Stimulated activated naive CD4-positive, alpha-beta T cell (primary cell): ENCODE data around the gene TMEM254.
A peak's percentile ranks its signal among the peaks of the same experiment; 100 is the strongest.
"Not testable (repeated sequence)": the region's sequence is repeated elsewhere in the genome, so short reads cannot be mapped to it uniquely, and the experiment has no call there.

Experiments used
- DNase-seq, 6 experiments: peaks; one replicate each; lab custom pipeline; 2025; lab: John Stamatoyannopoulos, UW

The TMEM254 gene, protein sequence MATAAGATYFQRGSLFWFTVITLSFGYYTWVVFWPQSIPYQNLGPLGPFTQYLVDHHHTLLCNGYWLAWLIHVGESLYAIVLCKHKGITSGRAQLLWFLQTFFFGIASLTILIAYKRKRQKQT

DNA sequence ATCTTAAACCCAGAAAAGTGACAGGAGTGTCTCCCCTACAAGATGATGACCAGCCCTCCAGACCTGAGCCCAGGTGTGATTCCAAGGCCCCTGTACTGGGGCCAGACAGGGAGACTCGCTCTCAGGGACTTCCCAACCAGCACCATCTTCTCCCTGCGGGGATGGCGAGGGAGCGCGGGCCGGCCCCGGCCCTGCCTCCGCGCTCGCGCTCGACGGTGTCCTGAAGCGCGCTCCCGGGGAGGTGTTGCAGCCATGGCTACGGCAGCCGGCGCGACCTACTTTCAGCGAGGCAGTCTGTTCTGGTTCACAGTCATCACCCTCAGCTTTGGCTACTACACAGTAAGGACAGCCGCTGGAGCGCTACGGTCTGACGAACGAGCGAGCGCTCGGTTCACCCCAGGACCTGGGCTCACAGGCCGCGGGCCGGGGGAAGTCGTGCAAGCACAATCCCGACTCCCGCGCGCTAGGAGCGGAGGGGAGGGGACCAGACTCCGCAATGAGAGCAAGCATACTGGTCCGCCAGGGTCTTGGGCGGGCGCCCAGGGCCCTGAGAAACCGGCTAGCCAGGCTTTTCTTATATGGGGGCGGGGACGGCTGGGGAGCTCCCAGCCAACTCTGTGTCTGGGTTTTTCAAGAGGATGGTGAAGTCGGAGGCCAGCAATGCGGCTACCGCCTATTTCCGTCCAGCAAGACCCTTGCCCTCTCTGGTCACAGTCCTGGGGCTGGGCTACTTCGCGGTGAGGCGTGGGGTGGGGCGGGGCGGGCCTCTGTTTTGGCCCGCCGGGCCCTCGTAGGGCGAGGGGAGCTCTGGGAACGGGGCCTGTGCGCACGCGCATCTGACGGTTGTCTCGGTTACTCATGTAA is at the start of gene TMEM254:
TSS of gene TMEM254 (plus strand) at position 218 of the 864 bp plus-strand sequence. CDS start at position 253, 35 bp downstream.
- peak; percentile 71 to 86 (median 74) for DNase-seq

DNA sequence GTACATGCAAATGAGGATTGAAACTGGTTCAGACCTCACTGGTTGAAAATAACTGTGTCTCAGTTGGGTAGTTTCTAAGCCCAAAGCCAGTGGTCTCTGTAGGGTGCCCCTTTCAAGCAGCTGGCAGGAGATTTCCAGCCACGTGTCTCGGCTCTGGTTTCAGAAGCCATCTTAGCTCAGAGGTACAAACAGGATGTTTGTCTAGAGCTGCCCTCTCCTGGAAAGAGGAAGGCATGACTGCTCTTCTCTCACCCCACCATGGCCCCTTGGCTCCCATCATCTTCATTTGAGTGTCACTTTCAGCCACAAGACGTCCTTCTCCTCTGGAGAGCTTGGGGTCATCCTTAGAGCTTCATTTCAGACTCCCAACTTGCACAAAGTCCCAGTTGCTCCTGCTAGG is 49.3 kb upstream of the TMEM254 start:
- not testable (repeated sequence) for DNase-seq

DNA sequence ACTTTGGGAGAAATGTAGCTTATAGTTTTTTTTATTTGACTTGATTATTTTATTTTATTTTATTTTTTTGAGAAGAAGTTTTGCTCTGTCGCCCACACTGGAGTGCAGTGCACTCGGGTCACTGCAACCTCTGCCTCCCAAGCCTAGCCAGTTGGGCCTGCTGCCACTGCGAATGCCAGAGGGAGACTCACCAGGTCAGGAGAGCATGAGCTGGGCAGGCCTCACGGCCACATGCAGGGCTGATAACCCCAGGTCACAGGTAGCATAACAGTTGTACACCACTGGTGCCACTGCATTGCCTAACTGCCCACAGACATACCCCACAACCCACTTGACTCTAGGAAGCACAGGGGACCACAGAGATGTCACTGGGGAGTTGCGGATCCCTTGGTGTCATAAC is 48.6 kb upstream of the TMEM254 start:
- not testable (repeated sequence) for DNase-seq

DNA sequence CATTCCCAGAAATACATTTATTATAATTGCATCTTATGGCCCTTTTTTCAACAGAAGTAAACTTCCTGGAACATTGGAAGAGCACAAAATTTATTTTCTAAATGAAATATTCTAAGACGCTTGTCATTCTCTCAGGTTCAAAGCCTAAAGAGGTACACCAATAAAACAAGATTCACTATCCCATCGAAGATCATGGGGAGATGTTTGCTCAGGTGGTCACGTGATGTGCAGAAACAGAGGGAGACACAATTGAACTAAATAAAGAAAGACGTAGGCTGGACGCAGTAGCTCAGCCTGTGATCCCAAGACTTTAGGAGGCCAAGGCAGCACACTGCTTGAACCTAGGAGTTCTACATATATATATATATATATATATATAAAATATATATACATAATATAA is 46.0 kb upstream of the TMEM254 start:
- no peak for DNase-seq

DNA sequence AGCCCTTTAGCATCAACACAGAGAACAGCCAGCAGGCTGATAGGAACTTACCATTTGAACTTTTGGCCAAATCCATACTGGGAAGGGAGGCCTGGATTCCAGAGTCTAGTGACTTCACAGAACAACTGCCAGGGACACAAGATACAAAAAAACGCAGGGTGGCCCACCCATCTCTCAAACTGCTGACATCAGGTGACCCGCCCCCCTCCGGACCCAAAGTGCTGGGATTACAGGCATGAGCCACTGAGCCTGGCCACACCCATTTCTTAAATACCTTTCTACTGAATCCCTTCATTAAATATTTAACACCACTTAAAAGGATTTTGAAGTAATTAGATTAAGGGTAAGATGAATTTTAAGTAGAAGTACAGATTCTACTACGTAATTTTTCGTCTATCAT is 43.7 kb upstream of the TMEM254 start:
- not testable (repeated sequence) for DNase-seq

DNA sequence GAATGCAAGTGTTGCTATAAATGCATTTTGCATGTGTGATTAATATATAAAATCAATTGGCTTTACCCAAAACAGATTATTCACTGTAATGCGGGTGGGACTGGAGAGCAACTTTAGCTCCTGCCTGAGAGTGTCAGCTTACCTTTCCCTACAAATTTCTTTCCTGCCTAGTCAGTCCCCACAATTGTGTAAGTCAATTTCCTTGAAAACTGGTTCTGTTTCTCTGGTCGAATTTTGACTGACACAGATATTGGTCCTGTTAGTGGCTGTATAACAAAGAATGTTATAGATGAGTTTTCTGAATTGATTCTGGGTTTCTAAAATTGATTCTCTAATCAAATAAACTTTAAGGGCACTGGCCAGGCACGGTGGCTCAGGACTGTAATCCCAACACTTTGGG is 43.0 kb upstream of the TMEM254 start:
- DNase-seq: not testable (repeated sequence)

DNA sequence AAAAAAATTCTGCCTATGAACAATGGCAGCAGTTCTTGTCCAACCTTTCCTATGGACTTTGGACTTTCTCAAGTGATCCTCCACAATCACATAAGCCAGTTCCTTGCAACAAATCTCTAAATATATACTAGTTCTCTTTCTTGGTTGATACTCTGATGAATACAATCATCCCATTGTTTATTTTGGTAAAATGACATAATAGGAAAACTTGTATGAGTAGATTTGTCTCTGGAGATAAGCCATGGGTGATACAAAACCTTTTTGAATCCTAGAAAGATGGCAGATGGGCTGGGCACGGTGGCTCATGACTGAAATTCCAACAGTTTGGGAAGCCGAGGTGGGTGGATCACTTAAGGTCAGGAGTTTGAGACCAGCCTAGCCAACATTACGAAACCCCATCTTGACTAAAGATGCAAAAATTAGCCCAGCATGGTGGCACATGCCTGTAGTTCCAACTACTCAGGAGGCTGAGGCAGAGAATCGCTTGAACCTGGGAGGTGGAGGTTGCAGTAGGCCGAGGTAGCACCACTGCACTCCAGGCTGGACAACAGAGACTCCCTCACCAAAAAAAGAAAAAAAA is 41.5 kb upstream of the TMEM254 start:
- not testable (repeated sequence) for DNase-seq

DNA sequence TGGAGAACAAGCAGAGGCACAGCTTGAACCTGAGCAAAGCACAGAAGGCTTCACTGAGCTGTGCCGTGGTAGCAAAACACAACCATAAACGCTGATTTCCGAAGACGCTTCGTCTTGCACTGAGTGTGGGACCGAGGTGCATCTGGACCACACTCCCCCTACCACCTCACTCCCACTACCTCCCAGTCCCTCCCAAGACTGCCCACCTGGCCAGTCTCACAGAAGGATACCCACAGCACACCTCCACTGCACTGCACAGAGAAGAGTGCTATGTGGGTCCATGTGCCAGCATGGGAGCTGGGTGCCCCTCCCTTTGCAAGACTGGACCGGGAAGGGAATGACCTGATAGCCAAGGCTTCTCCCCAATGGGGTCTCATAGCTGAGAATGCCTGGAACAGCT is 40.2 kb upstream of the TMEM254 start:
- DNase-seq: not testable (repeated sequence)

DNA sequence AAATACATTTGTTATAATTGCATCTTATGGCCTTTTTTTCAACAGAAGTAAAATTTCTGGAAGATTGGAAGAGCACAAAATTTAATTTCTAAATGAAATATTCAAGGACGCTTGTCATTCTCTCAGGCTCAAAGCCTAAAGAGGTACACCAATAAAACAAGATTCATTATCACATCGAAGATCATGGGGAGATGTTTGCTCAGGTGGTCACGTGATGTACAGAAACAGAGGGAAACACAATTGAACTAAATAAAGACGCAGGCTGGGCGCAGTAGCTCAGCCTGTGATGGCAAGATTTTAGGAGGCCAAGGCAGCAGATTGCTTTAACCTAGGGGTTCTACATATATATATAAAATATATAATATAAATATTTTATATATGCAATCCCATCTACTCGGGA is 37.3 kb upstream of the TMEM254 start:
- no peak for DNase-seq

DNA sequence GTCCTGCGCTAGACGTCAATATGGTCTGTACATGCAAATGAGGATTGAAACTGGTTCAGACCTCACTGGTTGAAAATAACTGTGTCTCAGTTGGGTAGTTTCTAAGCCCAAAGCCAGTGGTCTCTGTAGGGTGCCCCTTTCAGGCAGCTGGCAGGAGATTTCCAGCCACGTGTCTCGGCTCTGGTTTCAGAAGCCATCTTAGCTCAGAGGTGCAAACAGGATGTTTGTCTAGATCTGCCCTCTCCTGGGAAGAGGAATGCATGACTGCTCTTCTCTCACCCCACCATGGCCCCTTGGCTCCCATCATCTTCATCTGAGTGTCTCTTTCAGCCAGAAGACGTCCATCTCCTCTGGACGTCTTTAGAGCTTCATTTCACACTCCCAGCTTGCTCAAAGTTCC is 33.5 kb upstream of the TMEM254 start:
- DNase-seq: not testable (repeated sequence)

DNA sequence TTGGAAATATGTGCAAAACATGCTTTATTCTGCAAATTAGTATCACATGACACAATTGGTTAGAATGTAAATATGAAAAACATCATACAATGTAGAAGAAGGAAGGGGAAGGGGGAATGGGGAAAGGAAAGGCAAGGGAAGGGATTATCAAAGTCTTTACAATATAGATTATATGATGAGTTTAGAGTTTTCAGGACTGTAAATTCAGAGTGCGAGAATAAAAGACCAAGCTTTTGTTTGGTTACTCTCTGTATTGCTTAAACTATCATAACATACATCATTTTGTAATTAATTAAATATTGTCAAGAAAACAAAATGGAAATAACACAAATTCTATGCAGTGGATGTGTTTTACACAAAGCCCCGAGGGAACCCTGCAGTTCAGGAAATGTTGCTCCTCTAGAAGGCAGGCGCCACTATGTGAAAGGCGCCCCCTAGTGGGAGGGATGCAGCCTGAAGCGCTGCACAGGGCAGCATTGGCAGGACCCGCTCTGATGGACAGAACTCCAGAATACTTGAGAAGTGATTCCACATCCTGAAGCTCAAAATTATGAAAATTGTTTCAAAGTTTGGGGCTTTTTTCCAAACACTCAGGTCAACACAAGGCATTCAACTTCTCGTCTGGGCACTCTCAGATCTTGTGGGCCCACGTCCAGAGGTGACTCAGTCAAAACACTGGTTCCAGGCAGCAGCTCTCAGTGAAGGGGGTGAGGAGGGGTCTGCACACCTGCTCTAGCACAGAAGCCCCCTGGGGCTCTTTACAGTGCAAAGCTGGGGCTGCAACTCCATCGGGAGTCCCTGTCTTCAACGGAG is 31.6 kb upstream of the TMEM254 start:
- peak; percentile 11 to 68 (median 51) for DNase-seq

DNA sequence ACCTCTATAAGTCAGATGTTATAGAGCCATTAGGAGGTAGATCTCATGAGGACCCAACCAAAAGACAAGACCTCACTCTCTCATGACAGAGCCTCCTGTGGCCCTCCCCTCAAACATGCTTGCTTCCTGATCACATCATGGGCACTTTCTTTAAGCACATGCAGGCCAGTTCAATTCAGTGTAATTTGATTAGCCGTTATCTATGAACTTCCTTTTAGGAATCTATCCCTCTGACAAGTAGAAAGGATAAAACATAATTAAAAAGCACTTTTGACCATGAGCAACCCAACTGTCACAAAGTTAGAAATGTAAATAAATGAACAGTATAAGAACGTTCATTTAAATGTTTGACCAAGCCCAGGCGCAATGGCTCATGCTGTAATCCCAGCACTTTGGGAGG is 27.7 kb upstream of the TMEM254 start:
- DNase-seq: no peak

DNA sequence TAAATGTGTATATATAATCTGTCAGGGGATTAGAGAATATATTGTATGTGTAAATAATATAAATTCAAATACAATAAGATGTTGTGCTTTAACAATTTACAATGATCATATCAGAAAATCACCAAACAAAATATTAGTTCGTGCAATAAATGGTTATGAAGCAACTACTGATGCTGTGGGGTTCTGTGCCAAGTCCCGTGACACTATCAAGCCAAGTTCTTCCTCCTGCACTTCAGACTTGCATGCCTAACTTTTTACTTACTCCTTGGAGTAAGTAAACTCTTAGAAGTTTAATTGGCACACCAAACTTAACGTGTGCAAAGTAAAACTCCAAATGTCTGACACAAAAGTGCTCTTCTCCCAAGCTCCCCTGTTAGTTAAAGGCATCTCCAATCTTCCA is 26.5 kb upstream of the TMEM254 start:
- no peak for DNase-seq

DNA sequence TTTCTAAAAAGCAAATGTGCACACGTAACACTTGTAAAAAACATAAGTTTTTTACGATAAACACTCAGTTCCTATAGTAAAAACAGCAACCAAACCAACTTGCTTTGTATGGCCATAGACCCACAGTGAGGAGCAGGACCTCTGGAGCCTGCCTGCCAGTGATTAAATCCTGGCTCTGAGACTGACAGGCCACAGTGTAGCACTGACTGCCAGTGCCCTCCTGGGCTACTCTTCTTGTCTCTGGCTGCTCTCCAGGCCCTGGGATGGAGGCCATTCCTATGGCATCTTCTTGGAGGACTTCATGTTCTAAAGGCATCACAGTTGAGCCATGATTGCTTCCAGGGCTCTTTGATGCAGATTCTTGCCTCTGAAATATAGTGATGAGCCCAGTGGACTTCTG is 22.7 kb upstream of the TMEM254 start:
- DNase-seq: no peak

DNA sequence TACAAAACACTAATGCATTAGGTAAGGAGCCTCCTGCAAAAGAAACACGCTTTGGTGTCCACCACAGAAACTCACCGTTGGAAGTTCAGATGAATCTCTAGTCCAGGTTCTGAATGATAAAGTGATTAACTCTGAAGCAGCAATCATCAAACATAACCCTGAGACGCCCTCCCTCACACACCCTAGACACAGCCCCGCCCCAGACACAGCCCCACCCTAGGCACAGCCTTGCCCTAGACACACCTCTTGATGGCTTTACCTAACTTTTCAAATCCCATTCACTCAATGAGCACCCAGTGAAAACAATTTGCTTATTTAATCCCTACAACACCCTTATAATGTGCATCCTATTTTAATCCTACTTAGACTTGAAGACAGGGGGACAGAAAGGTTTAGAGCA is 21.3 kb upstream of the TMEM254 start:
- DNase-seq: no peak

DNA sequence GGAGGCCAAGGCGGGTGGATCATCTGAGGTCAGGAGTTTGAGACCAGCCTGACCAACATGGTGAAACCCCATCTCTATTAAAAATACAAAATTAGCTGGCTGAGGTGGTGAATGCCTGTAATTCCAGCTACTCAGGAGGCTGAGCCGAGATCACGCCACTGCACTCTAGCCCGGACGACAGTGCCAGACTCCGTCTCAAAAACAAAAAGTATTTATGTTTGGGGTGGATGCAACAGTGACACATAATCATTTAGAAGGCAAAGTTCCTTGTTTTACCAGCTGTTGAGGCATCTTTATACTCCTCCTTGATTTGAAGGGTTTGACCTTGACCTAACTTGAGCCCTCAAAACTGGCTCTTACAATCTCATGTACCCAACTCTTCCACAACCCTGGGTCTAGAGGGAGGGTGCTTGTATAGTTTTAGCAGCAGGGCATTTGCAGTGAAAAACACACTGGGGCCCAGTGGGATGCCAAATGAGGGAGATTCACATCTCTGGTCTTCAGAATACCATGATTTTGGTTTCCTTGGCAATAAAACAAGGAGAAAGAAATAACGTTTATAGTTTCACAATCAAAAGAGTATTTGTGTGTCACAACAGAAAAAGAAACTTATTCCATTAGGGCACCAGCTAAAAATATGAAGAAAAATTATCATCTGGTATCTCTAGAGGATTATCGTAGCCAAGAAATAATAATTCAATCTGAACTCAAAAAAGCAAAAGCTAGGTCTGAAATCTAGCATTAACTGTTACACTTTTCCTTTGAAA is 14.2 kb upstream of the TMEM254 start:
- no peak for DNase-seq

DNA sequence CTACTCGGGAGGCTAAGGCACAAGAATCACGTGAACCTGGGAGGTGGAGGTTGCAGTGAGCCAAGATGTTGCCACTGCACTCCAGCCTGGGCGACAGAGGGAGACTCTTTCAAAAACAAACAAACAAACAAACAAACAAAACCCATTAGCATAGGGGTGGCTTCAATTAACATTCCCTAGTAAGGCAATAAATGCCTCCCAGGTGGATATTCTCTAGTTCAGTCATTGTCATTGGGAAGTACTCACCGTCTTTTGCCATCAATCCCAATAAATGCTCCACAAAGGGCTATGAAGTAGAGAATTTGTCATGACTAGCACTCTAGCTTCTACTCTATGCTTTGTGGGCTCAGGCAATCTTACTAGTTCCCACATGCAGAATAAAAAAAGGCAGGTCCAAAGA is 11.7 kb upstream of the TMEM254 start:
- no peak for DNase-seq

DNA sequence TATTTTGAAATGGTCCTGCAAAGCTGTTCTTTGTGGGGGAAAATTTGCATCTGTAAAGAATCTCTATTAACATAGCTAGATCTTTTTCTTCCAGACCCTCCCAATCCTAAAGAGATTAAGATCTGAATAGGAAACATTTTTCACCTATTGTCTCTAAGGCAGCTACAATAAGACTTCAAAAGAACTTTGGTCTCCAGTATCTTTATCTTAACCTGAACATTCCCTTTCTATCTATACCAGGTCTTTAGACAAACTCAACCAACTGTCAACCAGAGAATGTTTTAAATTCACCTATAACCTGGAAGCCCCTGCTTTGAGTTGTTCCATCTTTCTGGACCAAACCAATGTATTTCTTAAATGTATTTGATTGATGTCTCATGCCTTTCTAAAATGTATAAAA is 10.6 kb upstream of the TMEM254 start:
- not testable (repeated sequence) for DNase-seq

DNA sequence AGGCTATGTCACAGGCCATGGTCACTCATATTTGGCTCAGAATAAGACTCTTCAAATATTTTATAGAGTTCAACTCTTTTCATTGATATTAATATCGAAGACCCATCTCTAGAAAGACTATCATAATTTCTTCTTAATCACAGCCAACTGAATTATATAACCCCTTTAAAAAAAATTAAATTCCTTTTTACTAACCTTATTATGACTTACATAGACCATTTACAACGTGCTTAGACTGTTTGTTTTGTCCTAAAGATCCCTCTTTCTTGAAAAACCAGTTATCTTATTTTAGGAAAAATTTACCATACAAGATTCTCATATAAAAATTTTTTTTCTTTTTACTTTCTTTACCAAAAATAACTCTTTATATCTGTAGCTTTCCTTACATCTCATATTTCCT is 10.2 kb upstream of the TMEM254 start:
- DNase-seq: no peak

DNA sequence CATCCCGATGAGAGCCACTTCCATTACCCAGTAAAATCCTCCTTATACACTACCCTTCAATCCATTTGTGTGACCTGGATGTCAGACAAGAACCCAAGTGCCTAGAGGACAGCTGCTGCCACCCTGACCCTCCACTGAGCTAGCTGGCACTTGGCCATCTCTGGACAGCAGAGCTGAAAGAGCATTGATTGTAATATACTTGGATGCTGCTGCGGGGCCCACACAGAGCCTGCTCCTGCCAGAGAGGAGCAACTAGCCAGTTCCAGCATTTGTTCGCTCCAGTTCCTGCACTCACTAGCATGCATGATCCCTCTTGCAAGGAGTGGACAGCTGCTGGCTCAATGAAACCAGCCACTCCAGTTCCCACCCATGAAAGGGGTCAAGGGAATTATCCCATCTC is 8.4 kb upstream of the TMEM254 start:
- DNase-seq: no peak

DNA sequence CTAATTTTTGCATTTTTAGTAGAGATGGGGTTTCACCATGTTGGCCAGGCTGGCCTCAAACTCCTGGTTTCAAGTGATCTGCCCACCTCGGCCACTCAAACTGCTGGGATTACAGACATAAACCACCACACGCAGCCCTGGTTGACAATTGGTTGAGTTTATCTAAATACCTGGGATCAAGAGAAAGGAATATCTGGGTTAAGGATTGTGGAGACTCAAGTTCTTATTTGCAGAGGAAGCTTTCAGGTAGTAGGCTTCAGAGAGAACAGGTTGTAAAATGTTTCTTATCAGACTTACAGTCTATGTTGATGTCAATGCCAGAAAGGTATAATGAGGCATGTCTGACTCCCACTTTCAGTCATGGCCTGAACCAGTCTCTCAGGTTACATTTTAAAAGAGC is 5.9 kb upstream of the TMEM254 start:
- no peak for DNase-seq

DNA sequence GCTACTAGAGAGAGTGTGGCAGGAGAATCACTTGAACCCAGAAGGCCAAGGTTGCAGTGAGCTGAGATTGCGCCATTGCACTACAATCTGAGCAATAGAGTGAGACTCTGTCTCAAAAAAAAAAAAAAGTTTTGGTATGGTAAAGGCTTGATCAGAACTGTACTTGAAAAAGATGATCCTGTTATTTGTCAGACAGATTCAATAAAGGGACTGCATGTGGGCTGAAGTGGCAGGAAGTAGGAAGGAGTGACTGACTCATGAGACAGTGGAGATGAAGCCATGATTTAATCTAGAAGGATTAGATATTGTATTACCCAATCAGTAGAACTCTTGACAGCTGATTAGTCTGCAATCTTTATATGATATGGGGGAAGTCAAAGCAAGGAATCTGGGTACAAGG is 2.7 kb upstream of the TMEM254 start:
- no peak for DNase-seq
